Measurements from ENCODE around the gene NEDD4L.
"Not testable (repeated sequence)": the region's sequence is repeated elsewhere in the genome, so short reads cannot be mapped to it uniquely, and the experiment has no call there.

The NEDD4L gene

DNA sequence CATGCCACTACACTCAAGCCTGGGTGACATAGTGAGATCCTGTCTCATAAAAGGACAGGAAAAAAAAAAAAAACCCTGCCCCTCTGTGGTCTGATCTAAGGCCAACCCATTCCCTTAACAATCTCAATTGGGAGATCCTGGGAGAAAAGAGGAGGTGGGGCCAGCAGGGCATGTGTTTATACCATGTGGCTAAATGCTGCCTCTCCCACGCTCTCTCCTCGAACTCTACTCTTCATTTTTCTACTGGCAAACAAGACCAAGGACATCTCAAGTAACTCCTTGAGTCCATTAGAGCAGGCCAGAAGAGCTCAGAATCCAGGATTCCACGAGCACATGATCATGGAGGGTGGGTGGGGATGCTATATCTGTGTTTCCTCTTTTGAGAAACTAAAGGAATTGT lies 16.7 kb upstream of the NEDD4L start:
- DNase-seq, result no peak

DNA sequence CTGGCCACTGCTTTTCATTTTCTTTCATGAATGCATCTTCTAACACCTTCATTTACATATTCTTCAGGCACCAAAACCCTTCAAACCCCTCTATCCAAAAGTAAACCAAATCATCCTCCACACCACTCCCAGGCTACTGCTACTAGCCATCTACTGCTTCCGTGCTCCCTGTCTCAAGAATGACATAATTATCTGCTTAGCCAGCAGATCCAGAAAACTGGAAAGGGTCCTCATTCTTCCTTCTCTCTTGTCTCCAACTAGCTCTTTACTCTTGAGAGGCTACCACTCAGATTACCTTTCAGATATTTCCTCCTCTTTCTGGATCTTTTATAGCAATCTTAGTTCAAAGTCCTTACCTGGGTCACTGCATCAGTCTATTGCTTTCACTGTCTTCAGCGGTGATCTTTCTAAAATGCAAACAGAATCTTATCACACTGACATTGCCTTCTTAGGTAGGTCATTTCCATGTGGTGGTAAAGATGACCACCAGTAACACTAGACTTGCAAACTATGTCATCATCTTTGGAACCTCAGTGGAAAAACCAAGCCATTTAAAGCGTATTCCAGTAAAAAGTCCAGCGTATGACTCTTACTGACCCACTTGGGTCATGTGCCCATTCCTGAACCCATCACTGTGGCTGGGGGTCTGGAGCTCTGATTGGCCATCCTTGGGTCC lies 15.8 kb upstream of the NEDD4L start:
- no peak for DNase-seq

GRCh38 chr18:58032233-58032632 lies 11.8 kb upstream of the NEDD4L start:
- DNase-seq, result no peak

DNA sequence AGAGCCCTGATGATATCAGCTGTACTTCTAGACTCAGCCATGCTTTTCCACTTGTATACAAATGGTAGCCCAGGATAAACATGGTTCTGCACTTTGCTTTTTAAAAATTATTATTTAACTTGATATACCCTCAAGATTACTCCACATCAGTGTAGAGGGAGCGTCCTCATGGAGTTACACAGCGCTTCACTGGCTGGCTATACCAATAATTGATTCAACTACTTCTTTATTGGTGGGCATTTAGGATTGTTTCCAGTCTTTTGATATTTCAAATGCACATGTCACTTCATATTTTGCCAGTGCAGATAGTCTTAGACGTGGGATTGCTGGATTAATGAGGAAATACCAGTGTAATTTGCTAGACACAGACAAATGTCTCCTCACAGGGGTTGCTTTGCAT lies 10.8 kb upstream of the NEDD4L start:
- no peak for DNase-seq

DNA sequence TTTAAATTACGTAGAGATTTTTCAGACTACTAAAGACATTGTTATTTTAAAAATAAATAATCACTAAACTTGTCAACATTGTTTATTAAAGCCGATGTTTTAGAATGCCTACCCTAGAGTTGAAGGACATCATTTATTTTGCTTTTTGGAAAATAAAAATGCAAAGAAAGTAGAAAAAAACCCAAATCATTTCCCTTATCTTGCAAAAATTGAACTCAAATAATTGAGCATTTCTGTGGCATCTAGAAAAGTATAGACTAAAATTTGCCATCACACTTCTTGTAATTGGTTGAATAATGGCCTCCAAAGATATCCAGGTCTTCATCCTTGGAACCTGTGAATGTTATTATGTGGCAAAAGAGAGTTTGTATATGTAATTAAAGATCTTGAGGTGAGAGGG lies 9.7 kb upstream of the NEDD4L start:
- DNase-seq, result no peak

GRCh38 chr18:58037163-58037562 lies 6.9 kb upstream of the NEDD4L start:
- DNase-seq, result no peak

DNA sequence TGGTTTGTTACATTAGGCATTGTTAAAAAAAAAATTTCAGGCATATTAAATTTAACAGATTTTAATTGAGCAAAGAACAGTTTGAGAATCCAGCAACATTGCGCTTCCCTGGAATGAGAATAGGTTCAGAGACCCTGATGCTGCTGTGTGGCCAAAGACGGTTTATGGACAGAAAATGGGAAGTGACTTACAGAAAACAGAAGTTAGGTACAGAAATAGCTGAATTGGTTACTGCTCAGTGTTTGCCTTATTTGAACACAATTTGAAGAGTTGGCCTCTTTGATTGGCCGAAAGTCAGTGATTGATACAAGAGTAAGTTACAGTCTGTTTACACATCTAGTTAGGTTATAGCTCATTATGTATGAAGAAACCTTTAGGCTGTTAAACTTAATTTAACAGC lies 6.0 kb upstream of the NEDD4L start:
- no peak for DNase-seq

DNA sequence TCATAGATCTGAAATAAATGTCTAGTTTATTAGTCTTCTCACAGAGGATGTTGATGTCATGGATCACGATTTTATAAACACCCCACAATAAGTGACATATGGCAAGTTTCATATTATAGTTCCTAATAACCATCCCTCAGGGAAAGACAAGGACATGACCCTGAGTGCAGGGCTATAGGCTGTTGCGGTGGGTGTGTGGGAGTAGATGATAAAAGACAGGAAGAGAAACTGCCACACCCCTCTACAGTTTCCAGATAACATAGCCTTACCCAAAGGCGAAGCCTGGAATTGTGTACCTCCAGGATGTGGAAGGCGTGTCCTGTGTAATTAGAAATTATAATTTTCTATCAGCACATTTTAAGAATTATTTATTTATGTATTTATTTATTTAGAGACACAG lies 2.4 kb upstream of the NEDD4L start:
- DNase-seq, result no peak

- no peak for DNase-seq
Measured at GRCh38 chr18:58042826-58043490, 1.1 kb upstream of the NEDD4L start.

GRCh38 chr18:58044370-58045241 lies 580 bp downstream of the NEDD4L start:
- peak in 1 of 2 experiments; percentile 53 for DNase-seq

DNA sequence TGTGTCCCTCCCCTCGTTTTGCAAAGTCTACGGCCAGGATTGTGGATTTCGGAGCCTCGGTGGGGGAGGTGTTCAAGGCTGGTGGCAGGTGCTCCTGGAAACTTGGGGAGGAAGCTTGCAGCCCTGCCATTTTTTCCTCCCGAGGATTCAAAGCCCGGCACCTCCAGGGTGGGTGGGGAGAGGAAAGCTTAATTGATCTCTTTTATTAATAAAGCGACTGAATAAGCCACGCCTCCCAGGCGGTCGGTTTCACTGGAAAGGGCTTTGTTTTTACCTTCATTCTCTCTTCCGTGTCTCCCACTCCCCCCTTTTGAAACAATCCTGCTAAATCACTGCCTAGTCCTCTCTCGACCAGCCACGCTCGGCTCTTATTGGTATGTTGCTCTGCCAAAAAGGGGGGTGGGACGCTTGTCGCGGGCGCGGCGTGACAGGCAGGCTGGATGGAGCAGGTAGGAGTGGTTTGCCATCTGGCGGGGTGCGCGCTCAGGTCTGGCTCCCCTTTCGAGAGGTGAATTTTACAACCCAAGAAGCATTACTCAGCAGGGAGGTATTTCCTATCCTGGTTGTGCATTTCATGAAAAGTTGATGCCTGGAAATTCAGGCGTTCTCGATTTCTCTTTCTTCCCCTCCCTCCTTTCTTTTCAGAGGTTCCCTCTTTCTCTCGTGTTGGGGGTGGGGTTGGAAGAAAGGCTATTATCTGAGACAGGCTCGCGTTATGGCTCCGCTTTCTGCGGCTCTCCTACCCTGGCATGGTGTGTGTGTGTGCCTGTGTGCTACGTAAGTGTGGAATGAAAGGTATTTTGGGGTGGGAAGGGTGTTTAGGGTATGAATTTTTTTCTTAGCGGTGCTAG lies 1.4 kb downstream of the NEDD4L start:
- peak; percentile 26 to 53 for DNase-seq

- peak in 1 of 2 experiments; percentile 16 for DNase-seq
Measured at GRCh38 chr18:58046093-58046793, 2.2 kb downstream of the NEDD4L start.

- DNase-seq, result no peak
Measured at GRCh38 chr18:58046794-58047555, 2.9 kb downstream of the NEDD4L start.

DNA sequence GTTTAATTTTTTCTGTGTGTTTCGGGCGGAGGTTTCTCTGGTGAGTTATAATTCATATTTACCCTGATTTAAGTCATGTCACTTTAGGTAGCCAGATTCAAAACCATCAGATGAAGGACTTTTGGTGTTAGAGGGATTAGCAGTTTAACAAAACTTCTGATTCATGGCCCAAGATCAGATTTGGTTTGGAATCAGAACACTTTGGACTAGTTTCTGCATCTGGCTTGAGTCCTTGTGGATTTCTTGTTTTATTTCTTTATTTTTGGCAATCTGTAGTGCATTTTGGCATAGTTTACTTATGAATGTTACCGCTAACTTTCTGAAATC lies 3.5 kb downstream of the NEDD4L start:
- DNase-seq, result no peak

DNA sequence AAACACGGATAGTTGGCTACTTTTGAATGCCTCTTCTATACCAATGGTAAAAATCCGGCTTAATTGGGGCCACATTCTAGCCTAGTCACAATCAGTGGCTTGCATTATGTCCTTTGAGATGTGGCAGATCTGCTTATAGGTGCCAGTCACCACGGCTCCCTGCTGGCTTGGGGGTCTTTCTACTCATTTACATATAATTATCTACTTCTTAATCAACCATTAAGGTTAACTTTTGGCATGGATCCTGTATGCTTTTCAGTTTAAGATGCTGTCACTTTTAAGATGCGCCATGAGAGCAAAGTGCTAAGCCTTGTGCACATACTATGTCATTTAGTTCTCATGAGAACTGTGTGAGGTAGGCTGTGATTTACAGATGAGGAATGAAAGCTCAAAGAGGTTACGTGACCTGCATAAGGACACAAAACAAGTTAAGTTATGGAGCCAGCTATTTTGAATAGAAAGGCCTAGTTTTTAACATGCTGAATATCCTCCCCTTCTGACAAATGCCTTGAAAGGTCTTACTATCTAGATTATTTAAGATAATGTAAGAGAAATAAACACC lies 4.1 kb downstream of the NEDD4L start:
- no peak for DNase-seq

GRCh38 chr18:58049000-58049688 lies 5.1 kb downstream of the NEDD4L start:
- no peak for DNase-seq

- not testable (repeated sequence) for DNase-seq
Measured at GRCh38 chr18:58050963-58051362, 6.9 kb downstream of the NEDD4L start.

DNA sequence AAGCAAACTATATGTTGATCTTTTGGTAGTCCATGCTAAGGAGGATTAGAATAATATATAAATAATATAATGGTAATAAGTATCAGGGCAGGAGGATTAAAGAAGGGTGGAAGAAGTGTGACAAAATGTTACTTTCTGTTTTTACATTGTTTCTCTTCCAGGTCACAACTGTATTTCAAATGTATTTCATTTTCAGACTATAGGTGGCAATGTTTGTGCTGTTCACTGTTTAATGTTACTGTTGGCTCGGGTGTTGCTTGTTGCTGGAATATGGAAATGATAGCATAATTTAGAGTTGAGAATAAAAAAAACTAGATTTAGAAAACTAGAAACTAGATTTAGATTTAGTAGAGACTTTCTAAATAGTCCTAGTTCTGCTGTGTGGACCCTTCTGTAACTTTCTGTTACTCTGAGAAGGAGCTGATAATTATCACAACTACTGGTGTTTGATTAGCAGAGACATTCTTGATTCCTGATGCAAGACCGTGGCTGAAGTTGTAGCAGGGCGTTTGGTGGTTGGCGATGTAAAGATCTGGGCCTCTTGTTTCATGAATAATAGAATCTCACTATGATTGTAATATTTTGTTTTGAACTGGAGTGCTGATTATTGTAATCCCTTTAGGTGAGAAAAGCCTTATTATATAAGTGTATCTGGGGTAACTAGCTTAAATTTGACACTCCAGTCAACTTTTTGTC lies 7.9 kb downstream of the NEDD4L start:
- no peak for DNase-seq

DNA sequence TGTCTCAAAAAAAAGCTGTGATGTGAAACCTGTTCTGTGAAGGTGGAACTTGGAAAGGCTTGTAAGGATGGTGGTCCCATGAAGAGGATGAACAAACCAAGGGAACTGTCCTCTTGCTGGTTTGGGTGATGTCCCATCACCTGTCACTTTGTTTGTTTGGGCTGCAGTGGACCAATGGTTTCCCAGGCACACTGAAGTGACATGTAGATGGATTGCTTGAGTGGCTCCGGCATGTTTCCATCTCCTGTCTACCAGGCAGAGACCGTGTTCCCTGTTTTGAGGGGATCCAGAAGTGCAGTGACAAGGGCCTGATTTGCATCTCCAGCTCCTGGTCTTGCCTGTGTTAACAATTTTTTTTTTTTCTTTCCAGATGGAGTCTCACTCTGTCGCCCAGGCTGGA lies 8.9 kb downstream of the NEDD4L start:
- DNase-seq, result no peak
